Stimulated activated CD8-positive, alpha-beta memory T cell treated with anti-CD3 and anti-CD28 coated beads, Interleukin-4, amount 100 ng/mL, for 24 hours (primary cell): ENCODE data around the gene NTSR1.

Source experiments
- DNase-seq: peaks from one replicate; pipeline ENCODE4 v3.0.0-alpha.2; 2020; ENCODE audit warnings: low read depth

Gene NTSR1

DNA sequence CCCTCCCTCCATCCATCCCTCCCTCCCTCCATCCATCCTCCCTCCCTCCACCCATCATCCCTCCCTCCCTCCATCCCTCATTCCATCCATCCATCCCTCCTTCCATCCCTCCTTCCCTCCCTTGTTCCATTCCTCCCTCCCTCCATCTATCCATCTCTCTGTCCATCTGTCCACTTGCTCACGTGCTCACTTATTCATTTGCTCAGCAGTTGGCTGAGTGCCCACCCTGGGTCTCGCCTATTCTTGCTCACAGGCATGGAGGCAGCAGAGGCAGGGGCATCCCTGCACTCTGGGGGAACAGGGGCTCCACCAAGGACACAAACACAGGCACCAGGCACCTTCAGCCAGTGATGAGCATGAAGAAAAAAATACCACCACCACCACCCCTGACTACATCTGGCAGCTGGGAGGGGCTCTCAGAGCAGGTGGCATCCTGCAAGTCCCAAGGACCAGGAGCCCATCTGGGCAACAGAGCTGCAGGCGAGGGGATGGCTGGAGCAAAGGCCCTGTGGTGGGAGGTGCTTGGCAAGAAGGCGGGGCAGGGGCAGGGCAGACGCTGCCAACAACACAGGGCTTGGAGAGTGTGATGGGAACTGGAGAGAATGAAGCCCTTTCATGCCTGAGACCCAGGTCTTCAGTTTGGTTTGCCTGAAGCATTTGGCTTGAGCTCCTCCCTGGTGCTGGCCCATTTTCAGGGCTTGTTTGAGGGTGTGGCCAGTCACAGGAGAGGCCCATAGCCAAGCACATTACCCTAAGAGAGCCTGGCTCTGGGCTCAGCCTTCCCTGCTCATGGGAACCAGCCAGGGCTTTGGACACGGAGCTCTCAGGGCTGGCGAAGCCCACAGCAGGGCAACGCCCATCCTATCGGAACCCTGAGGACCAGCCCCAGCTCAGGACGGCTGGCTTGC is 47.4 kb downstream of the NTSR1 start:
- DNase-seq: no peak

DNA sequence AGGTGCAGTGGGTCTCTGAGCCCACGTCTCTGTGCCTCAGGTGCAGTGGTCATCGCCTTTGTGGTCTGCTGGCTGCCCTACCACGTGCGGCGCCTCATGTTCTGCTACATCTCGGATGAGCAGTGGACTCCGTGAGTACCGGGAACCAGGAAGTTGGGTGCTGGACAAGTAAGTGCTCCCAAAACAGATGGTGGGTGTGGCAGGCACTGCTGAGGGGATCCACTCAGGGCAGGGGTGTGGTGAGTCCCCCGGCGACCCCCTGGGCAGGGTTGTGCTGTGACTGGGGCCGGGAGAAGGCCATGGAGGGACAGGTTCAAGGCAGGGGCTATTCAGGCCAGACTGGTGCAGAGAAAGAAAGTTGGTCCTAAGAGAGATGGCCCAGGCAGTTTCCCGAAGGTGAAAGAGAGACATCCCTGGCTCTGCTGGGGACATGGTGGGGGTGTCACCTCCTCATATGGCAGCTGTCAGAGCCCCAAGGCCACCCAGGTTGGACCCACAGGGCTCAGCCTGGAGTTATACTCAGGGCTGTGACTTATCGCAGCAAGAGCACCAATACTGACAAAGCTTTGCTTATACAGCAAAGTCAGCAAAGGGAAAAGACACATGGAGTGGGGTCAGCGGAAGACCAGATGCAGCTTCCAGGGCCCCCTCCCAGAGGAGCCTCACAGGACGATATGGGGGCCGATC is 49.7 kb downstream of the NTSR1 start:
- no peak for DNase-seq

GRCh38 chr20:62759981-62760431 is 51.4 kb downstream of the NTSR1 start:
- DNase-seq: no peak

DNA sequence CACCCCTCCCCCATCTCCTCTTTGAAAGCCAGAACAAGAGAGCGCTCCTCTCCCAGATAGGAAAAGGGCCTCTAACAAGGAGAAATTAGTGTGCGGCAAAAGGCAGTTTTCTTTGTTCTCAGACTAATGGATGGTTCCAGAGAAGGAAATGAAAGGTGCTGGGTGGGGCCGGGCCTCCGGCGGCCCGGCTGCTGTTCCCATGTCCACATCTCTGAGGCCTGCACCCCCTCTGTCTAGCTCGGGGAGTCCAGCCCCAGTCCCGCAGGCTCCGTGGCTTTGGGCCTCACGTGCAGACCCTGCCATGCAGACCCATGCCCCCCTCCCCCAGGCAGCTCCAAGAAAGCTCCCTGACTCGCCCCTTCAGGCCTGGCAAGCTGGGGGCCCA is 51.8 kb downstream of the NTSR1 start:
- no peak for DNase-seq

DNA sequence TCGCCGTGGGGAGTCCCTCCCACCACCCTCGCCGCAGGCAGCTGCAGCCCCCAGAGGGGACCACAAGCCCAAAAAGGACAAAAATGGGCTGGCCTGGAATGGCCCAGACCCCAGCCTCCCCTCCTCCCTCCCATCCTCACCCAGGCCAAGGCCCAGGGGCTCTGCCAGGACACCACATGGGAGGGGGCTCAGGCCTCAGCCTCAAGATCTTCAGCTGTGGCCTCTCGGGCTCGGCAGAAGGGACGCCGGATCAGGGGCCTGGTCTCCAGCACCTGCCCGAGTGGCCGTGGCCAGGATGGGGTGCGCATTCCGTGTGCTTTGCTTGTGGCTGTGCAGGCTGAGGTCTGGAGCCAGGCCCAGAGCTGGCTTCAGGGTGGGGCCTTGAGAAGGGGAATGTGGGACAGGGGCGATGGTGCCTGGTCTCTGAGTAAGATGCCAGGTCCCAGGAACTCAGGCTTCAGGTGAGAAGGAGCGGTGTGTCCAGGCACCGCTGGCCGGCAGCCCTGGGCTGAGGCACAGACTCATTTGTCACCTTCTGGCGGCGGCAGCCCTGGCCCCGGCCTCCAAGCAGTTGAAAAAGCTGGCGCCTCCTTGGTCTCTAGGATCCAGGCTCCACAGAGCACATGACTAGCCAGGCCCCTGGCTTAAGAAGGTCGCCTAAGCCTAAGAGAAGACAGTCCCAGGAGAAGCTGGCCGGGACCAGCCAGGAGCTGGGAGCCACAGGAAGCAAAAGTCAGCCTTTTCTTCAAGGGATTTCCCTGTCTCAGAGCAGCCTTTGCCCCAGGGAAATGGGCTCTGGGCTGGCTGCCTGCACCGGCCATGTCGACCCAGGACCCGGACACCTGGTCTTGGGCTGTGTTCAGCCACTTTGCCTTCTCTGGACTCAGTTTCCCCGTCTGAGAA is 52.5 kb downstream of the NTSR1 start:
- DNase-seq: no peak

DNA sequence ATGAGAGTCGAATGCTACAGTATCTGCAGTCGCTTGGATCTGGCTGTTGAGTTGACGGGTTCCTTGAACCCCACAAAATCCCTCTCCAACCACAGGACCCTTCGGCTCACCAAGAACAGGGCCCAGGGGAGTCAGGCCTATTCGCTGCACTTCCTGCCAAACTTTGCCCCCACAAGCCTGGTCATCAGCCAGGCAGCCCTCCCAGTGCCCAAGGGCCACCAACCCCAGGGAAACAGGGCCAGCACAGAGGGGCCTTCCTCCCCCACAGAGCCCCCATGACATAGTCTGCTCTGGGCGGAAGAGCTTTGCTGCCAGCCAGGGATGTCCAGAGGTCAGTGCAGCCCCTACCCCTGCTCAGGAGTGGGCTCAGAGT is 53.1 kb downstream of the NTSR1 start:
- no peak for DNase-seq

DNA sequence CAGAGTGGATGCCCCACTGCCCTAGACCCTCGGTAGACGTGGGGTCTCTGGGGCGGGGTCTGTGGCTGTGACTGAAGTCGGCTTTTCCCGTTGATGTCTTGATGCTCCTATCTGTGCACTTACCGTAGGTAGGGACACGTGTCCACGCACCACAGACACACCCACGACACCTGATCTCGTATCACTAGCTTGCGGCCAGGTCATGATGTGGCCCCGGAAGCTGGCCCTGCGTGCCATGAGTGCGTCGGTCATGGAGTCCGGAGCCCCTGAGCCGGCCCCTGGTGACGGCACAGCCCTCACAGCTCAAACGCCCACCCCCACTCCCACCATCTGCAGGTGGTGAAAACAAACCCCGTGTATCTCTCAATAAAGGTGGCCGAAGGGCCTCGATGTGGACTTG is 53.7 kb downstream of the NTSR1 start:
- no peak for DNase-seq

DNA sequence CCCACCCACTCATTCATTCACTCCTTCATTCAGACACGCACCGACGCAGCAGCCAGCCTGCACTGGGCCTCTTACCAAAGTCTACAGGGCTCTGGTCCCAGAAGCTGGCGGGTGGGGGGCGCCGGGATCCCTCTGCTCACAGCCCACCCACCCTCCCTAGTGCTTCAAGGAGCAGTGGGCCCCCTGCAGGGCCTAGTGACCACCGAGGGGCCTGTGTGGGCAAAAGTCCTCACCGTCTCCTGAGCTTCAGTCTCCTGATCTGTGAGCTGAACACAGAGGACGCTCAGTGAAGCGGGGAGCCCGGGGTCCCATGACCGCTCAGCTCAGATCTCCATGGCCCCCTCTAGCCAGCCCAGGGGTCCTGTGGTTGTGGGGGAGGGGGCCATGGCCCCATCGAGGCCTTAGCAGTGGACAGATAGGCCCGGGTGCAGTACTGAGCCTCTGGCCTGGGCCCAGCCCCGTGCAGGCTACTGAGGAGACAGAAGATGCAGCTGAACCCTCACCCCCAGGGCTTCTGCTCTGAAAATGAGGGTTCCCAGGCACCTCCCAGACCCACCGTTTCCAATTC is 54.2 kb downstream of the NTSR1 start:
- no peak for DNase-seq

DNA sequence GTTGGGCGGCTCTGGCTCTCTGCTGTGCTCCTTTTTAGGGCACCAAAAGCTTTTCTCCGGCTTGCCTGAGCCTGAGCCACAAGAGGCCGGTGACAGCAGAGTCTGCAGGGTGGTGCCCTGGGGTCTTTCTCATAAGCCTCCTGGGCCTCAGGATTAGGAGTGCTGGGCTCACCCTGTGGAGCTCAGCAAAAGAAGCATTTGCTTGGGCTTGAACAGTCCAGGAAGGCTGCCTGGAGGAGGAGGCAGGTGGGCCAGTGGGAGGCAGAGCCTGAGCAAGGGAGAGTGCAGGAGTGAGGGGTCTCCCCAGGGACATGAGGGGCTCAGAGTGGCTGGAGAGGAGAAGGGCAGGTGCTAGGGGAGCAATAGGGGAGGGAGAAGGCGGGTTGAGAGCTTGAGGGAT is 54.8 kb downstream of the NTSR1 start:
- DNase-seq: no peak

- DNase-seq: no peak
Observed at GRCh38 chr20:62764156-62764935, 55.7 kb downstream of the NTSR1 start.

- DNase-seq: no peak
Observed at GRCh38 chr20:62765021-62765420, 56.4 kb downstream of the NTSR1 start.

GRCh38 chr20:62765432-62766070 is 56.9 kb downstream of the NTSR1 start:
- no peak for DNase-seq

- DNase-seq: no peak
Observed at GRCh38 chr20:62766071-62766450, 57.4 kb downstream of the NTSR1 start.

GRCh38 chr20:62766716-62767115 is 58.1 kb downstream of the NTSR1 start:
- DNase-seq: no peak

GRCh38 chr20:62768234-62768546 is 59.6 kb downstream of the NTSR1 start:
- DNase-seq: no peak

DNA sequence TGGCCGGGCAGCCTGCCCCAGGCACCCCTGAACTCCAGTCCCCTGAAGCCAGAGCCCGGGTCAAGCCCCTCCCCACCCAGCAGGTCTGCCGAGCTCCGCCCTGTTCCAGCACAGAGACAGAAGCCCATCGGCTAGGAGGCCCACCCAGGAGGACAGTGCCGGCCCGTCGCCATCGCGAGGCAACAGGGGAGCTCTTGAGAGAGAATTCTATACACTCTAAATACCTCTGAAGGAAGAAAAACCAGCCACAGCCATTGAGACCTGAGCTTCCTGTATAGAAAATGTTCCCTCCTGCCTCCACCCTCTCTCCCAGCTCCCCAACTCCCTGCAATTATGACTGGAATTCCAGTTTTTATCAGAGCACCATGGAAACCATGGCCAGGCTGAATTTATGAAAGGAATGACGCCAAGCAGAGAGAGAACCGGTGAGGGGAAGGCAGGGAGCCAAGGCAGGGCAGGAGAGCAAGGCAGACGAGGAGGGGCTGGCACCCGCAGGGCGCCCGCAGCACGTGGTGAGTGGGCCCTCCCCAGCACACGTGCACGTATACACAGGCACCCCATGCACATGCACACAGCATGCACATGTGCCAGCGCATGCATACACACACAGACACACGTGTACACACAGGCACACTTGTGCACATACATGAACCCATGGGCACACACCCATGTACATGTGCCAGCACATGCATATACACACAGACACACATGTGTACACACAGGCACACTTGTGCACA is 60.1 kb downstream of the NTSR1 start:
- DNase-seq: no peak

GRCh38 chr20:62769346-62770071 is 60.9 kb downstream of the NTSR1 start:
- no peak for DNase-seq

DNA sequence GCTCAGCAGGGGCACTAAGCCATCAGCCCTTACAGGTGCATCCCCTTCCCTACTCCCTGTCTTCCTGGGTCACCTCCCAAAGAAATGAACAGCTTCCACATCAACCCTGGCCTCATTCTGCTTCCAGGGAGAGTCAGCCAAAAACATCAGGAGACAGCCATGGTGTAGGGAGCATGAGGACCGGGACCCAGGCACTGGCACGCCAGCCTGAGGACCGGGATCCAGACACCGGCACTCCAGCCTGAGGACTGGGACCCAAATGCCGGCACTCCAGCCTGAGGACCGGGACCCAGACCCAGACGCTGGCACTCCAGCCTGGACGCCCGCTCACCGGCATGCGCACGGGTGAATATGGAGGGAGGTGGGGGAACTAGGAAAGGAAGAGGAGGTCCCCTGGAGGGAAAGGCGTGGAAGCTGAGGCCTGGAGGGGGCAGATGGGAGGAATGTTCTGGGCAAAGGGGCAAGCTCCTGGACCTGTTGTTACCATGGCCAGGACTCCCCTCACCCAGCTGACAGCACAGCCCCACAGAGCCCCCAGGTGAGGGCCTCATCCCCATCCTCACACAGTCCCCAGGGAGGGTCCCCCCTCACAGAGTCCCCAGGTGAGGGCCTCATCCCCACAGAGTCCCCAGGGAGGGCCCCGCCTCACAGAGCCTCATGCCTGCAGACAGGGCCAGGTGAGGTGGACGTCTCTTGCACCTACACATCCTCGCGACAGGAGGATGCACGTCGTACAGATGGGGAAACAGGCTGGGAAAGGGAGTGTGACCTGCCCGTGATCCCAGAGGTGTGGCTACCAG is 61.7 kb downstream of the NTSR1 start:
- no peak for DNase-seq

- DNase-seq: no peak
Observed at GRCh38 chr20:62770916-62771315, 62.3 kb downstream of the NTSR1 start.
